ENCODE measurements around the gene PRDM16.

The PRDM16 gene

DNA sequence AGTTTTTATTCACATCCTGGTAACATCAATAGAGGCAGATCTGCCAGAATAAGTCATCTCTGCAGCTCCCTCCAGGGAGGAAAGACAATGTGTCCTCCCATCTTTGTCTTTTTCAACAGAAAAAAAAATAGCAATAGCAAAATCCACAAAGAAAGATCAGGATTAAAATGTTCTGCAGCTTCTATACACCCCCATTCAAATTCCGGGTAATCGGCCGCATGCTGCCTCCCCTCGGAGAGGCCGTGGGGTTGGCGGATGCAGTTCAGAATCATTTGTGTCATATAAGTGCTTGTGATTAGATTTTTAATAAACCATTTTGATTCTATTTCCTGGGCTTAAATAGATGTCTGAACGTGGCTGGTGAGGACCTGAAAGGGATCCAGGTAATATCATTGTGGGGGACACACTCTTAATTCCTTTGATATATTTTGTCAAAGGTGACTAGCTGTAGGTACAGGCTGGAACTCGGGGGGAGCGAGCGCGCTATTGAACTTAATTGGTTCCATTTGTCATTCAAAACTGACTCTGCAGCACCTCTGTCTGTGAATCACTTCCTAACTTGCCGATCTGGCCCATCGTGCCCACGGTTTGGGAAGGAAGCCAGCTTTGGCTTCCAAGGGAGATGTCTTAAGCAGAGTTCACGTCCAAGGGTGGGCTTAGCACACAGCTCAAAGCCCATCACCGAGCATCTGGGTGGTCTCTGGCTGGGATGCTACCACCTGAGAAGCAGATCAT lies 299.9 kb downstream of the PRDM16 start:
- no peak for DNase-seq
- no peaks in the 10 kb centered on the region for H3K79me2 ChIP-seq (ENCODE audit: low read length)
- no peak overlapping the region for H3K4me3 ChIP-seq (ENCODE audit: low read length)

DNA sequence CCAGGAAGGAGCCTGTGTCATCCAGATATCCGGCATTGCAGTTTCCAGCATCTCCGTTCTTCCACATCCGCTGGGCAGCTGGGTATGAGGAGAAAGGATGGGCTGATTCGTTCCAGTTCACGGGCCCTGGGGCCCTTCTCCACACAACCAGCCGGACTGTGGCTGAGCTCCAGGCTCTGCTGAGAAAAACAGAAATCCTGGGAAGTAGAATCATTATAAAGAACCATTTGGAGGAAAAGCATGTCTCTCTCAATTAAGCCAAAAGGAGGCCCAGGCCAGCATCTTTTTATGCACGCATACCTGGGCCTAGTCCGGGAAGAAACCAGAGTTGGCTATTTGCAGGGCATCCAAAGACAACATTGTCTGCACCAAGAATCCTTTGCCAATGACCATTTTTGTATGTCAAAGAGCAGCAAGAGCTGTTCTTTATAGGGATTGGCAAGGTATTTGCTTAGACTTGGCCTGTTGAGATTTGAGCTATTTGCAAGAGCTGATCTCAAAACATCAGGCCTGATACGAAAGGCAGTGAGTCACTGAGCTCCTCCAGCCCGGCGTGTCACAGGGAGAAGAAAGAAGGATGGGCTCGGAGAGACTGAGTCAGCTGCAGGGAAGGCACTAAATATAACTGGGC lies 300.6 kb downstream of the PRDM16 start:
- Histone ChIP-seq H3K9me3 (replicated peaks; ENCODE audit: insufficient read depth, low read length) (no peaks in the 10 kb centered on the region), H3K27me3 (replicated peaks; ENCODE audit: insufficient read depth, low read length) (peaks cover 96% of the 10 kb centered on the region), H3K4me2 (ENCODE audit: low read depth, low read length) (no peak overlapping the region), H3F3A (ENCODE audit: insufficient read depth, low read length) (no peaks in the 10 kb centered on the region), H3K79me2 (ENCODE audit: low read length) (no peaks in the 10 kb centered on the region), H3K9ac (ENCODE audit: low read length) (no peak overlapping the region), H3K4me1 (ENCODE audit: low read length) (no peaks in the 10 kb centered on the region), H3K36me3 (replicated peaks; ENCODE audit: insufficient read depth, low read length) (no peaks in the 10 kb centered on the region), H3K9me2 (replicated peaks; ENCODE audit: insufficient read depth, low read length) (no peaks in the 10 kb centered on the region), H3K27ac (ENCODE audit: low read length) (no peak overlapping the region), H2AFZ (ENCODE audit: low read length) (no peak overlapping the region), H4K20me1 (ENCODE audit: insufficient read depth, low read length) (no peaks in the 10 kb centered on the region), H3K4me3 (ENCODE audit: low read length) (no peak overlapping the region)
- no peak for TF ChIP-seq EZH2 (optimal IDR thresholded peaks at IDR 0.05; ENCODE audit: low read depth, low read length)
- TF ChIP-seq, protein P1, sequence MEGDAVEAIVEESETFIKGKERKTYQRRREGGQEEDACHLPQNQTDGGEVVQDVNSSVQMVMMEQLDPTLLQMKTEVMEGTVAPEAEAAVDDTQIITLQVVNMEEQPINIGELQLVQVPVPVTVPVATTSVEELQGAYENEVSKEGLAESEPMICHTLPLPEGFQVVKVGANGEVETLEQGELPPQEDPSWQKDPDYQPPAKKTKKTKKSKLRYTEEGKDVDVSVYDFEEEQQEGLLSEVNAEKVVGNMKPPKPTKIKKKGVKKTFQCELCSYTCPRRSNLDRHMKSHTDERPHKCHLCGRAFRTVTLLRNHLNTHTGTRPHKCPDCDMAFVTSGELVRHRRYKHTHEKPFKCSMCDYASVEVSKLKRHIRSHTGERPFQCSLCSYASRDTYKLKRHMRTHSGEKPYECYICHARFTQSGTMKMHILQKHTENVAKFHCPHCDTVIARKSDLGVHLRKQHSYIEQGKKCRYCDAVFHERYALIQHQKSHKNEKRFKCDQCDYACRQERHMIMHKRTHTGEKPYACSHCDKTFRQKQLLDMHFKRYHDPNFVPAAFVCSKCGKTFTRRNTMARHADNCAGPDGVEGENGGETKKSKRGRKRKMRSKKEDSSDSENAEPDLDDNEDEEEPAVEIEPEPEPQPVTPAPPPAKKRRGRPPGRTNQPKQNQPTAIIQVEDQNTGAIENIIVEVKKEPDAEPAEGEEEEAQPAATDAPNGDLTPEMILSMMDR (IDR thresholded peaks at IDR 0.05; ENCODE audit: low read length), result no peak
- TF ChIP-seq EZH2phosphoT487 (IDR thresholded peaks at IDR 0.05; ENCODE audit: low read length), result no peak
- no peak for DNase-seq

More for the DNA sequence above, 299.9 kb downstream of the PRDM16 start:
- no peak overlapping the region for H3K27ac ChIP-seq (ENCODE audit: low read length)
- H3K9me3 ChIP-seq (replicated peaks; ENCODE audit: insufficient read depth, low read length), result no peaks in the 10 kb centered on the region
- no peaks in the 10 kb centered on the region for H4K20me1 ChIP-seq (ENCODE audit: insufficient read depth, low read length)
- no peak overlapping the region for H2AFZ ChIP-seq (ENCODE audit: low read length)
- no peaks in the 10 kb centered on the region for H3K9me2 ChIP-seq (replicated peaks; ENCODE audit: insufficient read depth, low read length)
- H3F3A ChIP-seq (ENCODE audit: insufficient read depth, low read length), result no peaks in the 10 kb centered on the region
- no peaks in the 10 kb centered on the region for H3K36me3 ChIP-seq (replicated peaks; ENCODE audit: insufficient read depth, low read length)
- H3K9ac ChIP-seq (ENCODE audit: low read length), result no peak overlapping the region
- H3K27me3 ChIP-seq (replicated peaks; ENCODE audit: insufficient read depth, low read length), result peaks cover 96% of the 10 kb centered on the region
- no peaks in the 10 kb centered on the region for H3K4me1 ChIP-seq (ENCODE audit: low read length)
- no peak for TF ChIP-seq EZH2 (optimal IDR thresholded peaks at IDR 0.05; ENCODE audit: low read depth, low read length)
- no peak for TF ChIP-seq EZH2phosphoT487 (IDR thresholded peaks at IDR 0.05; ENCODE audit: low read length)
- TF ChIP-seq, protein P1 (IDR thresholded peaks at IDR 0.05; ENCODE audit: low read length), result no peak
- H3K4me2 ChIP-seq (ENCODE audit: low read depth, low read length), result no peak overlapping the region

DNA sequence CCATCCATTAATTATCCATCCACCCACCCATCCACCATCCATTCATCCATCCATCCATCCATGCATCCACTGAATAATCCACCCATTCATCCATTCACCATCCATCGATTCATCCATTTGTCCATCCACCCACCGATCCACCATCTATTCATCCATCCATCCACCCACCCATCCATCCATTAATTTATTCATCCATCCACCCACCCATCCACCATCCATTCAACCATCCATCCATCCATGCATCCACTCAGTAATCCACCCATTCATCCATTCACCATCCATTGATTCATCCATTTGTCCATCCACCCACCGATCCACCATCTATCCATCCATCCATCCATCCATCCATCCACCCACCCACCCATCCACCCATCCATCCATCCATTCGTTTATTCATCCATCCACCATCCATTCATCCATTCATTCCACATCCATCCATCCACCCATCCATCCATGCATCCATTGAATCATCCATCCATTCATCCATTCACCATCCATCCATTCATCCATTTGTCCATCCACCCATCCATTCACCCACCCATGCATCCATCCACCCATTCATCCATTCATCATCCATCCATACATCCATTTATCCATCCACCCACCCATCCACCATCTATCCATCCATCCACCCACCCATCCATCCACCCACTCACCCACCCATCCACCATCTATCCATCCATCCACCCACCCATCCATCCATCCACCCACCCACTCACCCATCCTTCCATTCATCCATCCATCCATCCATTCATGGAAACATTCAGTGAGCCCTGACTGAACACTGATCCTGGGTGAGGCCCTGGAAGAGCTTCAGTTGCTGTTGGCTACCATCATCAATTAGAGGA lies 302.1 kb downstream of the PRDM16 start:
- Histone ChIP-seq H3K9me2 (replicated peaks; ENCODE audit: insufficient read depth, low read length) (no peaks in the 10 kb centered on the region), H3F3A (ENCODE audit: insufficient read depth, low read length) (no peaks in the 10 kb centered on the region), H3K9me3 (replicated peaks; ENCODE audit: insufficient read depth, low read length) (no peaks in the 10 kb centered on the region), H3K4me2 (ENCODE audit: low read depth, low read length) (no peak overlapping the region), H3K27ac (ENCODE audit: low read length) (no peak overlapping the region), H3K79me2 (ENCODE audit: low read length) (no peaks in the 10 kb centered on the region), H4K20me1 (ENCODE audit: insufficient read depth, low read length) (no peaks in the 10 kb centered on the region), H2AFZ (ENCODE audit: low read length) (no peak overlapping the region), H3K4me3 (ENCODE audit: low read length) (no peak overlapping the region), H3K27me3 (replicated peaks; ENCODE audit: insufficient read depth, low read length) (peaks cover 86% of the 10 kb centered on the region), H3K9ac (ENCODE audit: low read length) (no peak overlapping the region), H3K36me3 (replicated peaks; ENCODE audit: insufficient read depth, low read length) (no peaks in the 10 kb centered on the region), H3K4me1 (ENCODE audit: low read length) (no peaks in the 10 kb centered on the region)
- TF ChIP-seq, protein P1 (IDR thresholded peaks at IDR 0.05; ENCODE audit: low read length), result no peak
- TF ChIP-seq EZH2 (optimal IDR thresholded peaks at IDR 0.05; ENCODE audit: low read depth, low read length) (no peak), EZH2phosphoT487 (IDR thresholded peaks at IDR 0.05; ENCODE audit: low read length) (no peak)
- DNase-seq, result no peak
